GM18502 (cell line): ENCODE measurements around the gene MUS81.

ENCODE experiments used
- ATAC-seq: cut with Tn5 transposase; IDR thresholded peaks from one replicate; pipeline ENCODE4 v1.9.1; 2021; ENCODE audit warnings: mild to moderate bottlenecking; ENCODE audit not compliant: unreplicated experiment, poor library complexity

Gene MUS81

GRCh38 chr11:65907878-65908277 lies 47.6 kb downstream of the MUS81 start:
- ATAC-seq: no peak

GRCh38 chr11:65911682-65912568 lies 51.7 kb downstream of the MUS81 start:
- ATAC-seq: no peak

GRCh38 chr11:65912845-65913244 lies 52.6 kb downstream of the MUS81 start:
- no peak for ATAC-seq

- no peak for ATAC-seq
These were observed 55.0 kb downstream of the MUS81 start for GRCh38 chr11:65915101-65915820.

GRCh38 chr11:65915821-65916251 lies 55.6 kb downstream of the MUS81 start:
- ATAC-seq: no peak
